Stimulated activated CD8-positive, alpha-beta memory T cell treated with anti-CD3 and anti-CD28 coated beads, Interleukin-12 subunit alpha, Interleukin-12 subunit beta, amount 100 ng/mL, for 24 hours (primary cell): ENCODE measurements around the gene MAN1A2.
"Not testable (repeated sequence)": the region's sequence is repeated elsewhere in the genome, so short reads cannot be mapped to it uniquely, and the experiment has no call there.

Experiments
- DNase-seq: peaks from one replicate; pipeline ENCODE4 v3.0.0-alpha.2; 2020; ENCODE audit errors: extremely low read depth

The MAN1A2 gene

DNA sequence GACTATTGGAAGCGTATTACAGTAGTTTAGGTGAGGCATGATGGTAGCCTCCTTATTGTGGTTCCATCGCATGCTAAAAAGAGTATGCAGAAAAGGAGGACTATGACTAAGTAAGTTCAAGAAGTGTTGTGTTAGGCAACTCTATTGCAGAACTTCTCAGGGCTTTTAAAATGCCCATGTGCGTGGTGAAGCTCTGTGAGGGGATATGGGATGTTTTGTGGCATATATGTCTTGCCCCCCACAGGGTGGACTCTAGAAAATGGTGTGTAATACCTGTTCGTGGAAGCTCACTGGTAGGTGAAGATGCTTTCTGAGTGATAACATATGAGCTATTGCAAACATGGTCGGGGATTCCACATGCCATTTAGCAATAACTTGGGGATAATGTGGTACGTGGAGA lies 31.7 kb downstream of the MAN1A2 start:
- no peak for DNase-seq

- no peak for DNase-seq
These were observed 34.5 kb downstream of the MAN1A2 start for GRCh38 chr1:117401761-117402160.

GRCh38 chr1:117403597-117403996 lies 36.3 kb downstream of the MAN1A2 start:
- DNase-seq: no peak

GRCh38 chr1:117405042-117405441 lies 37.8 kb downstream of the MAN1A2 start:
- DNase-seq: no peak

DNA sequence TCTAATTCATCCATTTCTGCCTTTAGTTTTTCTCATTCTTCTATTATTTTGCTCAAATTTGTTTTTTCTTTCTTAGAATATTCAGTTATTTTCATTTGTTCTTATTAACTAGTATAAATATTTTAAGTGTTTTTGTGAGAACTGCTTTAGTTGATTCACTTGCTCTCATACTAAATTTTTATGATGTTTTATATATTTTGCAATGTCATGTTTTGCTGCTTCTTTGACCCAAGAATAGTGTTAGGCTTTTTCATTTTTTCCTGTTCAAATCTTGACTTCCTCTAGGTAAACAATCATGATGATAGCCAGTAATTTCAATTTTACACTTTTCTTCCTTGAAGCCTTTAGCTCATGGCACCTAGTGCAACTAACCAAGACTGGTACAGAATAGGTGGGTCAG lies 45.2 kb downstream of the MAN1A2 start:
- DNase-seq: no peak

DNA sequence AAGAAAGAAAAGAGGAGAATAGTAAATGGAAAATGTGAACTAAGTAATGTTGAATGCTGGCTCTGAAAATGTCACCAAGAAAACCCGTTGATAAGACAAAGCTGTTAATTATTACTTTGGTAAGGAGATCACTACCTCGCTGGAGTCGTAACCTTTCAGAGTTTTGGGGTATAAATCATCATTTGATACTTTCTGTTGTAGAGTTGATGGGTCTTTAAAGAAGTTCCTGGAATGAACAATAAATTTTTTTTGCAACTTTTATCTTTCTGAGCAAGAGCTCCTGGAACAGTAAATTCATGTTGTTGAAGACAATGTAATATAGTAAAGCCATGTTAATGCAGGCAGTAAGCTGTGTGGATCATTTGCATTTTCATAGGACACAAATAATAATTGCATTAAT lies 46.2 kb downstream of the MAN1A2 start:
- no peak for DNase-seq

- no peak for DNase-seq
These were observed 47.7 kb downstream of the MAN1A2 start for GRCh38 chr1:117414943-117415342.

- DNase-seq: no peak
These were observed 48.8 kb downstream of the MAN1A2 start for GRCh38 chr1:117416004-117416403.

DNA sequence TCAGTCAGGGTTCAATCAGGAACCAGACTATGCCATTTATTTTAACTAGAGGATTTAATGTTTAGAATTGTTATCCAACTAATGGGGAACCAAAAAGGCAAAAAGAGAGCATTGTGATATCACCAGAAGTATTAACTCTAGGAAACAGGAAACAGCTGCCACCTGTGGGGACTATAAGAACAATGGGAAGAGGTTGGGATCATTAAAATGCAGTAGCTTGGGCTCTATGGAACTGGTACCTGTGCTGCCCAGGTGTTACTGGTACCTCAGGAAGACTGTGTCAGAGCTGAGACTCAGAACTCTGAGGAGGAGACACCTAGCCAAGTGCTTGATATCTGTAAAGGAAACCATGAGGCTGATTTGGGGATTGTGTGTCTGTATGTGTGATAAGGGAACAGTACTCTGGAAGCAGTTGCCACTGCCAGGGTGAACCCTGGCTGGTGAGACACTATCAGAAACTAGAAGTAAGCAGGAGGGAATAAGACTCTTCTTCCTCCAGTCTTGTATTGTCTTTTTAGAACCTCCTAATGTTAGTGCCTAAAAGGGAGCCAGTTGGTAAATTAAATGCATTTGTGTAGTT lies 49.4 kb downstream of the MAN1A2 start:
- no peak for DNase-seq

DNA sequence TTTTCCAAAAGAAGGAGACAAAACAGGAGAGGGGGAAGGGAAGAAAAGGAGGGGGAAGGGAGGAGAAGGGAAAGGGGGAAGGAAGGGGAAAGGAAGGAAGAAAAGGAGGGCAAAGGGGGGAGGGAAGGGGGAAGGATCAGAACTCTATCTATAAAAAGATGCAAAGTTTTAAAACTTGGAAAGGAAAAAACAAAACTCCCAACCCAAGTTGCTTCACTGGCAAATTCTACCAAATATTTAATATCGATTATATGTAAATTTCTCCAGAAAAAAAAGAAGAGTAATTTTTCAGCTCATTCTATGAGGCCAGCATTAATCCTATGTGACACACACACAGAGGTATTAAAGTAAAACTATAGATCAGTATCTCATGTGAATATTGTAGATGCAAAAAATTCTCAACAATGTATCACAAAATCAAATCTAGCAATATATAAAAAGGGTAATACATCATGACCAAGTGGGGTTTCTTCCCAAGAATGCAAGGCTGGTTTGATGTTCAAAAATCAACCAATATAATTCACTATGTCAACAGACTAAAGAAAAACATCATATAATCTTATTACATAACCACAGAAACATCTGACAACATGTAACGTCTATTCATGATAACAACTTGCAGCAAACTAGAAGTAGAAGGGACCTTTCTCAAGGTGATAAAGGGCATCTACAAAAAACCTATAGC lies 57.9 kb downstream of the MAN1A2 start:
- no peak for DNase-seq

DNA sequence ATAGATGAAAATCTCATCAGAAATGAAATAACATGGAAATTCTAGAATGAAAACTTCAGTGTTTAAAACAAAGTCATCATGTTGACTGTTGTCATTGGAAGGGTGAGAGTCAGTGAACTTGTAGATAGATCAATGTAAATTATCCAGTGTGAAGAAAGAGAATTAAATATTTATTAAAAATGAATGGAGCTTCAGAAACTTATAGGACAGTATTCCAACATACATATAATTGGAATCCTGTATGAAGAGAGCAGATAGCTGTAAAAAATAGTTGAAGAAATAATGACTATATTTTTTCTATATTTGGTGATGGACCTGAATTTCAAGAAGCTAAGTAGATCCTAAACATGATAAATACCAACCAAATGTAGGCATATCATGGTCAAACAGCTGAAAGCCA lies 60.0 kb downstream of the MAN1A2 start:
- no peak for DNase-seq

DNA sequence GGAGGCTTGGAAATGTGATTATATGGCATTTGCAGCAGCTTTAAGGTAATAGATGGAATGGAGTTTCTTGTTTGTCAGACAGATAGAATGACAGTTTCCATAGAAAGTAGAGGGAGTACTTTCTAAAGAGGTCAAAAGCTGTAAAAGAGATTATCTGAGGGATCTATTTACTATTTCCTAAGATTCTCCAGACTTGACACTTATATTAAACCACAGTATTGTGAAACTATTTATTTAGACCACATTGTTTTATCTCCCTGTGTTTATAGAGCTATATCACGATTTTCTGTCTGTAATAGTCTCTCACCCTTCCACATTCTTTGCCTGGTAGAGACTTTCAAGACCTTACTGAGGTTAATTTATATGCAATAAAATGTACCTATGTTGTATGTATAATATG lies 66.7 kb downstream of the MAN1A2 start:
- no peak for DNase-seq

- no peak for DNase-seq
These were observed 69.3 kb downstream of the MAN1A2 start for GRCh38 chr1:117436513-117436912.

- DNase-seq: no peak
These were observed 80.4 kb downstream of the MAN1A2 start for GRCh38 chr1:117447661-117448060.

GRCh38 chr1:117452216-117452615 lies 85.0 kb downstream of the MAN1A2 start:
- no peak for DNase-seq

- no peak for DNase-seq
These were observed 86.7 kb downstream of the MAN1A2 start for GRCh38 chr1:117453958-117454357.

- DNase-seq: not testable (repeated sequence)
These were observed 91.2 kb downstream of the MAN1A2 start for GRCh38 chr1:117458410-117458809.

DNA sequence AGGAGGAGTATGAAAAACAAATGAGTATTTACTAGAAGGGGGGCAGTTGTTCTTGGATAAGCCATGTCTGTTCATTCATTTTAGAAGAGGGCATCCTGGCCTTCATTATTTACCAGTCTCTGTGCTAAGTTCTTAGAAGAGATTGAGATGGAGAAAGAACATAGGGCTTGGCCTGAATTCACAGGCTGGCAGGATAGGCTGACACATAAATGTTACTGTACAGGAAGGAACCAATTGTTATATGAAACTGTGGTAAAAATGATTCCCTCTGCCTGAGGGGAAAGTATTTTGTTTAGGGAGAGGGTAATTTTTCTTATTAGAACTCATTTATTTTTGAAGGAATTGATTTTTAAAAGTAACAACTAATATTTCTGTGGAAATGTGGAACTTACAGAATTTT lies 99.5 kb downstream of the MAN1A2 start:
- no peak for DNase-seq

- DNase-seq: no peak
These were observed 100.1 kb downstream of the MAN1A2 start for GRCh38 chr1:117467336-117467735.

DNA sequence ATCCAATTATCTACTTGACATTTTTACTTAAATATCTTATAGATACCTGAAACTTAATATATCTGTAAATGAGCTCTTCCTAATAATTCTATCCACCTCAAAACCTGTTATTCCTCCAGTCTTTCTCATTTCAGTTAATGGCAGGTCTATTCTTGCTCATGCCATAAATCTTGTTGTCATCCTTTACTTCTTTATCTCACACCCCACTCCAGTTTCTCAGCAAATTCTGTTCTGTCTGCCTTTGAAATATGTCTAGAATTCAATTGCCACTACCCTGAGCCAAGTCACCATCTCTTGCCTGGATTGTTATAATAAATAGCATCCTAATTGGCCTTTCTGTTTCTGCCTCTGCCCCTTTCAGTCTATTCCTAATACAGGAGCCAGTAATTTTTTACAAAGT lies 105.8 kb downstream of the MAN1A2 start:
- no peak for DNase-seq

DNA sequence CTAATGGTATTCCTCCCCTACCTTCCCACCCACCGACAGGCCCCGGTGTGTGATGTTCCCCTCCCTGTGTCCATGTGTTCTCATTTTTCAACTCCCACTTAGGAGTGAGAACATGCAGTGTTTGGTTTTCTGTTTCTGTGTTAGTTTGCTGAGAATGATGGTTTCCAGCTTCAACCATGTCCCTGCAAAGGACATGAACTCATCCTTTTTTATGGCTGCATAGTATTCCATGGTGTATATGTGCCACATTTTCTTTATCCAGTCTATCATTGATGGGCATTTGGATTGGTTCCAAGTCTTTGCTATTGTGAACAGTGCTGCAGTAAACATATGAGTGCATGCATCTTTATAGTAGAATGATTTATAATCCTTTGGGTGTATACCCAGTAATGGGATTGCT lies 108.2 kb downstream of the MAN1A2 start:
- not testable (repeated sequence) for DNase-seq

DNA sequence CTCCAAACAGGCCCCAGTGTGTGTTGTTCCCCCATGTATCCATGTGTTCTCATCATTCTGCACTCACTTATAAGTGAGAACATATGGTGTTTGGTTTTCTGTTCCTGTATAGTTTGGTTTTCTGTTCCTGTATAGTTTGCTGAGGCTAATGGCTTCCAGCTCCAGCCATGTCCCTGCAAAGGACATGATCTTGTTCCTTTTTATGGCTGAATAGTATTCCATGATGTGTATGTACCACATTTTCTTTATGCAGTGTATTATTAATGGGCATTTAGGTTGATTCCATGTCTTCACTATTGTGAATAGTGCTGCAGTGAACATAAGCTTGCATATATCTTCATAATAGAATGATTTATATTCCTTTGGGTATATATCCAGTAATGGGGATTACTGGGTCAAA lies 111.8 kb downstream of the MAN1A2 start:
- no peak for DNase-seq

- DNase-seq: no peak
These were observed 114.2 kb downstream of the MAN1A2 start for GRCh38 chr1:117481410-117481809.

GRCh38 chr1:117493906-117494305 lies 126.7 kb downstream of the MAN1A2 start:
- no peak for DNase-seq
